Right ventricle myocardium inferior (tissue), 1 donor: Measurements from ENCODE around the gene AK9. TPM values are rescaled to one million over a fixed set of nuclear protein-coding genes. Genes with fewer than 3 reads are reported as not detected.

Experiments used
- total RNA-seq: library from RNA; stranded (reverse); fragmentation: NEBNext Ultra II Directional; extraction: Animal tissue kit (Norgen Biotek cat#: 25700); gene quantifications from one replicate; pipeline ENCODE4 v1.2.1, GENCODE V29; 2021
- donor health status: DM: no; HTN: yes; CAD: no; lungs with severe emphysema.

Gene AK9
- total RNA-seq, 1 donor from 2014 or later: 11.9 TPM

Other genes with a start within 250 kb of the AK9 start
- gene MICAL1, start 235.4 kb downstream of the AK9 start, total RNA-seq: 8.3 TPM
- gene ZBTB24, start 208.0 kb downstream of the AK9 start, total RNA-seq: 2.6 TPM
- 8.4 TPM for gene FIG4, start 94 bp upstream of the AK9 start, total RNA-seq